Vagina (tissue), 2 donors: ENCODE measurements around the gene IMPG2. TPM values are rescaled to one million over a fixed set of nuclear protein-coding genes. Genes with fewer than 3 reads are reported as not detected.

ENCODE experiments used
- DNase-seq, 2 donors: peaks; one replicate each; pipeline ENCODE4 v3.0.0-alpha.2; 2017; ENCODE audit errors: extremely low spot score in 2 of 2
- H3K27ac ChIP-seq: fragments of 200-600 bp; sonication (generic); one replicate; pipeline ENCODE4 v1.5.1; 2019
- H3K27me3 ChIP-seq: fragments of 200-600 bp; sonication (generic); one replicate; pipeline ENCODE4 v1.5.1; 2019
- H3K36me3 ChIP-seq, 2 donors: fragments of 200-600 bp; sonication (generic); one replicate each; pipeline ENCODE4 v1.5.1; 2017 to 2019
- H3K4me1 ChIP-seq: fragments of 200-600 bp; sonication (generic); one replicate; pipeline ENCODE4 v1.5.1; 2019
- H3K4me3 ChIP-seq, 2 donors: fragments of 200-600 bp; sonication (generic); 1 replicate in 1 of 2; 2 replicates in 1 of 2; pipeline ENCODE4 v1.5.1; 2016 to 2019
- H3K9me3 ChIP-seq: fragments of 200-600 bp; sonication (generic); one replicate; pipeline ENCODE4 v1.5.1; 2019
- POLR2A ChIP-seq, 2 donors: fragments of 450-650 bp; IDR thresholded peaks; one replicate each; pipeline ENCODE4 v1.6.1; 2017; ENCODE audit warnings: antibody characterized with exemption in 2 of 2, mild to moderate bottlenecking in 2 of 2, moderate library complexity in 2 of 2
- POLR2AphosphoS5 ChIP-seq, 2 donors: sonication (generic); formaldehyde crosslinking; IDR thresholded peaks; one replicate each; pipeline ENCODE4 v1.9.0; 2017; ENCODE audit warnings: antibody characterized with exemption in 2 of 2, mild to moderate bottlenecking in 2 of 2, low read depth in 1 of 2; ENCODE audit not compliant: insufficient read depth in 1 of 2
- intact Hi-C: fragments of 100-400 bp; cut with DNase I; formaldehyde crosslinking; loops from one replicate; pipeline ENCODE4 v1.15.1; 2023
- total RNA-seq: library from RNA; depleted of rRNA; stranded (reverse); fragments of >200 nt; gene quantifications from one replicate; pipeline ENCODE4 v1.2.3, GENCODE V29; 2016
- TF ChIP-seq, protein P1 (sequence below), 3 experiments: fragments of 450-650 bp in 2 of 3; fragments of 200-600 bp in 1 of 3; sonication (generic) in 1 of 3; IDR thresholded peaks; one replicate each; pipeline ENCODE4 v1.5.1; 2017 to 2019; ENCODE audit warnings: antibody characterized with exemption in 3 of 3, mild to moderate bottlenecking in 2 of 3, moderate library complexity in 2 of 3

The IMPG2 gene
- total RNA-seq = 0.25 TPM

DNA sequence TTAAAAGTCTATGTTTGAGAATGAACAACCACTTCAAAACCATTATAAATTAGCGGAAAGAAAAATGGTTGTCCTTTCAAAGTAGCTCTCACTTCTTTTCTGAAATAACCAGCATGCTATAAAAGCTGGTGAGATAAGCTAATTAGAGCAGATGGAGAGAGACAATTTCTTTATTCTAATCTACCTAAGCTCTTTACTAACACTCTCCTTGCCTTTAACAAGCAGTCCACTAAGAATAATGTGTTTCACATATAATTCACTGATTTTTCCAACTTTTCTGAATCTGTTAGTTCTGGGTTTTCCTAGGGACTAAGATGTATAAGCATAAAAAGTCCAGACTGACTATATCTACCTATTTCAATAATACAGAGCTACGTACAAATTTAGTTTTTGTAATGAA, at the start of gene IMPG2:
Gene IMPG2 (minus strand): TSS at position 101 of the 400 bp plus-strand sequence. CDS start 203 bp downstream, outside the sequence.
- Histone ChIP-seq H3K36me3 (no peaks in the 10 kb centered on the region), H3K27ac (no peak within 1 kb of the TSS), H3K9me3 (no peaks in the 10 kb centered on the region), H3K4me1 (no peaks in the 10 kb centered on the region), H3K4me3 (no peak within 1 kb of the TSS), H3K27me3 (no peaks in the 10 kb centered on the region)
- TF ChIP-seq, protein P1, sequence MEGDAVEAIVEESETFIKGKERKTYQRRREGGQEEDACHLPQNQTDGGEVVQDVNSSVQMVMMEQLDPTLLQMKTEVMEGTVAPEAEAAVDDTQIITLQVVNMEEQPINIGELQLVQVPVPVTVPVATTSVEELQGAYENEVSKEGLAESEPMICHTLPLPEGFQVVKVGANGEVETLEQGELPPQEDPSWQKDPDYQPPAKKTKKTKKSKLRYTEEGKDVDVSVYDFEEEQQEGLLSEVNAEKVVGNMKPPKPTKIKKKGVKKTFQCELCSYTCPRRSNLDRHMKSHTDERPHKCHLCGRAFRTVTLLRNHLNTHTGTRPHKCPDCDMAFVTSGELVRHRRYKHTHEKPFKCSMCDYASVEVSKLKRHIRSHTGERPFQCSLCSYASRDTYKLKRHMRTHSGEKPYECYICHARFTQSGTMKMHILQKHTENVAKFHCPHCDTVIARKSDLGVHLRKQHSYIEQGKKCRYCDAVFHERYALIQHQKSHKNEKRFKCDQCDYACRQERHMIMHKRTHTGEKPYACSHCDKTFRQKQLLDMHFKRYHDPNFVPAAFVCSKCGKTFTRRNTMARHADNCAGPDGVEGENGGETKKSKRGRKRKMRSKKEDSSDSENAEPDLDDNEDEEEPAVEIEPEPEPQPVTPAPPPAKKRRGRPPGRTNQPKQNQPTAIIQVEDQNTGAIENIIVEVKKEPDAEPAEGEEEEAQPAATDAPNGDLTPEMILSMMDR (IDR thresholded peaks at IDR 0.05) = no peak
- TF ChIP-seq POLR2AphosphoS5 (IDR thresholded peaks at IDR 0.05; ENCODE audit: insufficient read depth in 1 of 2, low read depth in 1 of 2) (no peak), POLR2A (IDR thresholded peaks at IDR 0.05) (no peak)
- no peak for DNase-seq
- intact Hi-C loops = no loop called here

DNA sequence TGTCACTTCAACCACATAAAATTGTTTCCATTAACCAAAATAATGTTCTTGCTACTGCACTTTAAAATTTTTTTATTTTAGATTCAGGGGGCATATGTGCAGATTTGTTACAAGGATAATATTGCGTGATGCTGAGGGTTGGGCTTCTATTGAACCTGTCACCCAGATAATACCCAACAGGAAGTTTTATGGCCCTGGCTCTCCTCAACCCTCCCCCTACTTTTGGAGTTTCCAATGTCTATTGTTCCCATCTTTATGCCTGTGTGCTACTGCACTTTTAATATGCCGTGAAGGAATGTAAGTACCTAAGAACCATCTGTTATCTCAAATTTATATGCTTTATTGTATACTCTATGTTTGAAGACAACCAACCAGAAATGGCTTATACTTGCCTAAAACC, 42.0 kb upstream of the IMPG2 start:
- H3K27me3 ChIP-seq = no peaks in the 10 kb centered on the region
- H3K27ac ChIP-seq = no peak overlapping the region
- TF ChIP-seq POLR2A (IDR thresholded peaks at IDR 0.05) (no peak), POLR2AphosphoS5 (IDR thresholded peaks at IDR 0.05; ENCODE audit: insufficient read depth in 1 of 2, low read depth in 1 of 2) (no peak)
- TF ChIP-seq, protein P1 (IDR thresholded peaks at IDR 0.05) = no peak
- no peaks in the 10 kb centered on the region for H3K4me1 ChIP-seq
- DNase-seq = no peak
- H3K36me3 ChIP-seq = peaks cover 0 to 19% of the 10 kb centered on the region in 2 donors
- intact Hi-C loops = no loop called here
- no peaks in the 10 kb centered on the region for H3K9me3 ChIP-seq
- H3K4me3 ChIP-seq = no peak overlapping the region

DNA sequence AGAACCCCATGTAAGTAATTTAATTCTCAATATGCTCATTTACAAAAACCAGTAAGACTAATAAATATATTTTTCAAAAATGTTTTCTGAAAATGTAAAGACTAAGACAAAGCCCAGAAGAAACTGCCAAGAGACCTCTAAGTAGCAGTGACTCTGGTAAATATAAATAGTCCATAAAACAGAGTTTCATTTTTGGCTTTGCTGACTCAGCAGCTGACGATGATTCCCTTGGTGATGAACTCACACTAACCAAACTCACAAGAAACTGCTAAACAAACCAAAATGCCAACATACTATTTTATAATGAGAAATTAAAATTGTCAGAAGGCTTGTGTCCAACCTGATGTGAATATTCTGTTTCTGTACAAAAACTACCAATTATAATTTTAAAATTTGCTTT, 31.5 kb upstream of the IMPG2 start:
- Histone ChIP-seq H3K36me3 (peaks cover 0 to 3% of the 10 kb centered on the region in 2 donors), H3K9me3 (no peaks in the 10 kb centered on the region), H3K4me1 (no peaks in the 10 kb centered on the region), H3K27ac (no peak overlapping the region), H3K4me3 (no peak overlapping the region), H3K27me3 (no peaks in the 10 kb centered on the region)
- TF ChIP-seq POLR2AphosphoS5 (IDR thresholded peaks at IDR 0.05; ENCODE audit: insufficient read depth in 1 of 2, low read depth in 1 of 2) (no peak), POLR2A (IDR thresholded peaks at IDR 0.05) (no peak)
- TF ChIP-seq, protein P1 (IDR thresholded peaks at IDR 0.05) = no peak
- no peak for DNase-seq
- intact Hi-C loops = no loop called here

DNA sequence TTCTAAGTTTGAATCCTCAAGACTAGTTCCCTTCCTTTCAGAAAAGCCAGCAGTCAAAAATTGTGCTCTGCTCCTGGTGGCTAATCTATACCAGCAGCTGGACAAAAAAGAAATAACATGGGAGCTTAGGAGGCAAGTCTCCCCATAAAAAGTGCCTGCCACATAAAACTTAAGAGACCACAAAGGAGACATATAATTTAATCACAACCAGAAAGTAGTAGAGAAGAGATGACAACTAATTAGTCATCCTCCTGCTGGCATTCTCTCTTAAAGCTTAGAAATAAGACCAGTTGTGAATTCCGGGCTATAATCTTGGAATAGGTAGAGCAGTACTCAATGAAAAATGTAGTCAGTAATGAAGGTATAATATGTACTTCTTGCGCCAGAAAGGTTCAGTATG, 20.2 kb upstream of the IMPG2 start:
- TF ChIP-seq POLR2A (IDR thresholded peaks at IDR 0.05) (no peak), POLR2AphosphoS5 (IDR thresholded peaks at IDR 0.05; ENCODE audit: insufficient read depth in 1 of 2, low read depth in 1 of 2) (no peak)
- TF ChIP-seq, protein P1 (IDR thresholded peaks at IDR 0.05) = no peak
- Histone ChIP-seq H3K4me3 (no peak overlapping the region), H3K27me3 (no peaks in the 10 kb centered on the region), H3K36me3 (peaks cover 0 to 9% of the 10 kb centered on the region in 2 donors), H3K9me3 (no peaks in the 10 kb centered on the region), H3K27ac (no peak overlapping the region), H3K4me1 (no peaks in the 10 kb centered on the region)
- DNase-seq = no peak
- intact Hi-C loops = no loop called here

DNA sequence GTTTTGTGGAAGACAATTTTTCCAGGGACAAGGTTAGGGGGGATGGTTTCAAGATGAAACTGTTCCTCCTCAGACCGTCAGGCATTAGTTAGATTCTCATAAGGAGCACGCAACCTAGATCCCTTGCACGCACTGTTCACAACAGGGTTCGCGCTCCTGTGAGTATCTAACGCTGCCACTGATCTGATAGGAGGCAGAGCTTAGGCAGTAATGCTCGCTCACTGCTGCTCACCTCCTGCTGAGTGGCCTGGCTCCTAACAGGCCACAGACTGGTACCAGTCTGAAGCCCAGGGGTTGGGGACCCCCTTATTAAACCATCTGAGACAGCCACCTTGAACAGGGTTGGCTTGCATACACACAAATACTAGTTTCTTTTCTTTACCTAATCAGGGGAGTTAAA, 13.5 kb upstream of the IMPG2 start:
- no peak for TF ChIP-seq POLR2AphosphoS5 (IDR thresholded peaks at IDR 0.05; ENCODE audit: insufficient read depth in 1 of 2, low read depth in 1 of 2)
- no peak for TF ChIP-seq POLR2A (IDR thresholded peaks at IDR 0.05)
- TF ChIP-seq, protein P1 (IDR thresholded peaks at IDR 0.05) = no peak
- no peak overlapping the region for H3K27ac ChIP-seq
- H3K4me1 ChIP-seq = no peaks in the 10 kb centered on the region
- H3K9me3 ChIP-seq = no peaks in the 10 kb centered on the region
- no peak for DNase-seq
- H3K4me3 ChIP-seq = no peak overlapping the region
- peaks cover 0 to 9% of the 10 kb centered on the region in 2 donors for H3K36me3 ChIP-seq
- H3K27me3 ChIP-seq = no peaks in the 10 kb centered on the region
- intact Hi-C loops = no loop called here
